ENCODE measurements around the gene CCDC87. TPM values are rescaled to one million over a fixed set of nuclear protein-coding genes. Genes with fewer than 3 reads are reported as not detected.

The CCDC87 gene
- total and polyA plus RNA-seq, 2 of the 8 experiments (the other 6 are each of a cell fraction or from before 2014, with no cell fraction given) = 0.32 to 0.99 TPM

DNA sequence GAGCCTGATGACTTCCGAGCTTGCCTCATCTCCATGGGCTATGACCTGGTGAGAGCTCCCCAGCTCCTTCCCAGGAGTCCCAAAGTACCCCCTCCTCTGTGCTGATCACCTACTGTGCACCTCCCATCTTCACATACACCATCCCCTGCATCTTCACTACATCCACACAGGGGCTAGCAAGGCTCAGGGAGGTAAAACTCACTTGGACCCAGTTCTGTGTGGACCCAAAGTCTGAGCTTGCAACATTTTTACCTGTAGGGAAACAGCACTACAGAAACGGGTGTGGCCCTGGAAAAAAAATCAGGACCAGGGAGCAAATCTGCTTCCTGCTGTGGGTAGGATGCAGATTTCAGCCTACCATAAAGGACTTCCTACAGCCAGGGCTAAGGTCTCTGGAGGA lies 30.6 kb downstream of the CCDC87 start:
- Histone ChIP-seq H2BK5ac (ENCODE audit: low read depth, low read length) (no peak overlapping the region), H2BK20ac (ENCODE audit: low read length) (no peak overlapping the region), H3K27ac (ENCODE audit: low read depth, low read length) (no peak overlapping the region), H3K36me3 (ENCODE audit: control insufficient read depth in 2 of 4, insufficient read depth in 4 of 4, low read length in 3 of 4) (peaks cover 16 to 48% (median 41%) of the 10 kb centered on the region in 4 experiments), H4K20me1 (replicated peaks in 1 of 2; ENCODE audit: control insufficient read depth in 1 of 2, insufficient read depth in 2 of 2, low read length in 2 of 2) (peaks cover 0 to 2% of the 10 kb centered on the region in 2 experiments), H3K4me2 (ENCODE audit: insufficient read depth in 1 of 2, low read depth in 2 of 2, low read length in 2 of 2) (no peak overlapping the region), H2BK12ac (ENCODE audit: low read depth, low read length) (no peak overlapping the region), H3K56ac (replicated peaks; ENCODE audit: insufficient read length, low read depth, low read length) (no peak overlapping the region), H3K79me2 (ENCODE audit: control insufficient read depth in 1 of 2, insufficient read depth in 2 of 2, low read length in 2 of 2) (no peaks in the 10 kb centered on the region), H4K8ac (ENCODE audit: extremely low read depth, insufficient read depth, low read length) (no peak overlapping the region), H4K91ac (replicated peaks; ENCODE audit: insufficient read length, low read length) (no peak overlapping the region), H4K5ac (ENCODE audit: insufficient read length, low read depth, low read length) (no peak overlapping the region), H3K4ac (replicated peaks; ENCODE audit: insufficient read length, low read depth, low read length) (no peak overlapping the region), H3K4me1 (replicated peaks in 1 of 4; ENCODE audit: control insufficient read depth in 3 of 4, insufficient read depth in 4 of 4, low read length in 3 of 4) (peaks cover 0 to 2% (median 0%) of the 10 kb centered on the region in 4 experiments; a peak in 1 of 7 replicates), H2AK5ac (ENCODE audit: low read depth, low read length) (no peak overlapping the region), H3K79me1 (ENCODE audit: low read depth, low read length) (no peaks in the 10 kb centered on the region), H3K4me3 (ENCODE audit: extremely low read depth in 1 of 4, insufficient read depth in 2 of 4, low read depth in 3 of 4, low read length in 4 of 4) (no peak overlapping the region), H3K27me3 (replicated peaks in 1 of 4; ENCODE audit: control insufficient read depth in 3 of 4, extremely low read depth in 1 of 4, insufficient read depth in 3 of 4, low read length in 3 of 4) (no peaks in the 10 kb centered on the region), H3K14ac (ENCODE audit: insufficient read length) (no peak overlapping the region), H3K9me3 (ENCODE audit: insufficient read depth in 2 of 2, low read depth in 1 of 2, low read length in 1 of 2) (no peaks in the 10 kb centered on the region), H2BK15ac (ENCODE audit: low read length) (no peak overlapping the region), H3K9ac (replicated peaks in 1 of 4; ENCODE audit: extremely low read depth in 1 of 4, low read depth in 3 of 4, low read length in 3 of 4) (no peak overlapping the region), H3K23me2 (ENCODE audit: low read depth, low read length) (no peaks in the 10 kb centered on the region), H3K23ac (ENCODE audit: insufficient read length) (no peak overlapping the region), H2AFZ (ENCODE audit: low read length) (no peak overlapping the region), H3K18ac (ENCODE audit: extremely low read depth, low read length) (no peak overlapping the region), H2BK120ac (replicated peaks; ENCODE audit: low read depth, low read length) (no peak overlapping the region)
- no peak for TF ChIP-seq SIRT6 (IDR thresholded peaks at IDR 0.05; ENCODE audit: low read length)
- TF ChIP-seq CBX5 (IDR thresholded peaks at IDR 0.05; ENCODE audit: low read depth, low read length) = no peak
- TF ChIP-seq YY1 (IDR thresholded peaks at IDR 0.05; ENCODE audit: low read depth, low read length) = no peak
- TF ChIP-seq CTBP2 (IDR thresholded peaks at IDR 0.05; ENCODE audit: borderline replicate concordance, insufficient read depth, insufficient read length, low read length) = no peak
- TF ChIP-seq, protein P1, sequence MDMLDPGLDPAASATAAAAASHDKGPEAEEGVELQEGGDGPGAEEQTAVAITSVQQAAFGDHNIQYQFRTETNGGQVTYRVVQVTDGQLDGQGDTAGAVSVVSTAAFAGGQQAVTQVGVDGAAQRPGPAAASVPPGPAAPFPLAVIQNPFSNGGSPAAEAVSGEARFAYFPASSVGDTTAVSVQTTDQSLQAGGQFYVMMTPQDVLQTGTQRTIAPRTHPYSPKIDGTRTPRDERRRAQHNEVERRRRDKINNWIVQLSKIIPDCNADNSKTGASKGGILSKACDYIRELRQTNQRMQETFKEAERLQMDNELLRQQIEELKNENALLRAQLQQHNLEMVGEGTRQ (IDR thresholded peaks at IDR 0.05; ENCODE audit: low read length) = no peak
- no peak for TF ChIP-seq NRF1 (IDR thresholded peaks at IDR 0.05; ENCODE audit: low read depth, low read length)
- no peak for TF ChIP-seq RAD21 (IDR thresholded peaks at IDR 0.05 in 1 of 2, conservative IDR thresholded peaks at IDR 0.05 in 1 of 2; ENCODE audit: low read depth in 2 of 2, low read length in 2 of 2)
- no peak for TF ChIP-seq TBP (IDR thresholded peaks at IDR 0.05; ENCODE audit: low read depth, low read length)
- TF ChIP-seq SRF (IDR thresholded peaks at IDR 0.05; ENCODE audit: low read depth, low read length) = no peak
- 93% methylated on average over 2 of the region's 2 CpGs; no CpG with 5 or more reads in 1 of the 2 experiments for WGBS, 2 experiments (ENCODE audit: extremely low coverage in 1 of 2, insufficient coverage in 1 of 2, insufficient read length in 1 of 2, insufficient replicate concordance in 2 of 2, low coverage in 1 of 2, low lambda C conversion rate in 2 of 2, missing lambda C conversion rate in 1 of 2)
- FAIRE-seq (no peak), DNase-seq (ENCODE audit: low read depth in 1 of 2, low spot score in 2 of 2) (no peak)
- POLR2A ChIA-PET (ENCODE audit: partially characterized antibody) = interaction anchor here (1.0 to 7.4 kb wide), 10 partner anchors 8 to 93 kb away, joined by 3 to 54 read pairs (median 4); partner anchors contain the start of genes ACTN3, DPP3, RBM14 and ZDHHC24
- CTCF ChIA-PET (ENCODE audit: partially characterized antibody) = interaction anchor here (0.6 to 3.5 kb wide), 10 partner anchors 11 to 166 kb away, joined by 3 to 12 read pairs (median 3); partner anchors contain the start of genes ACTN3, RBM4B and ZDHHC24
